Transverse colon (tissue), 4 donors: ENCODE results near the gene BEST3. TPM values are rescaled to one million over a fixed set of nuclear protein-coding genes. Genes with fewer than 3 reads are reported as not detected.

Source experiments
- DNase-seq: peaks from one replicate; pipeline ENCODE4 v3.0.0-alpha.2; 2019
- H3K27ac ChIP-seq, 4 donors: fragments of 200-600 bp; sonication (generic); 2 replicates each; pipeline ENCODE4 v1.5.1; 2016 to 2018; ENCODE audit warnings: inconsistent platforms in 4 of 4
- H3K27me3 ChIP-seq: fragments of 200-600 bp; sonication (generic); 2 replicates; pipeline ENCODE4 v1.5.1; 2017; ENCODE audit warnings: inconsistent platforms
- H3K36me3 ChIP-seq, 4 donors: fragments of 200-600 bp; sonication (generic); 2 replicates each; pipeline ENCODE4 v1.5.1; 2017 to 2019; ENCODE audit warnings: inconsistent platforms in 4 of 4
- H3K4me1 ChIP-seq, 4 donors: fragments of 200-600 bp; sonication (generic); 2 replicates each; pipeline ENCODE4 v1.5.1; 2017 to 2020; ENCODE audit warnings: inconsistent platforms in 4 of 4
- H3K4me3 ChIP-seq, 4 donors: fragments of 200-600 bp; sonication (generic); 1 replicate in 1 of 4; 2 replicates in 3 of 4; pipeline versions ENCODE4 v1.5.1 to v1.6.1; 2017 to 2019; ENCODE audit warnings: inconsistent platforms in 4 of 4
- H3K9me3 ChIP-seq, 2 donors: fragments of 200-600 bp; sonication (generic); 2 replicates each; pipeline ENCODE4 v1.5.1; 2017 to 2019; ENCODE audit warnings: inconsistent platforms in 2 of 2
- CTCF ChIP-seq, 5 experiments: fragments of 200-600 bp in 3 of 5; fragments of 450-650 bp in 2 of 5; sonication (generic) in 3 of 5; IDR thresholded peaks; 1 replicate in 2 of 5; 2 replicates in 3 of 5; pipeline ENCODE4 v1.5.1; 2016 to 2017; ENCODE audit warnings: antibody characterized with exemption in 5 of 5, inconsistent platforms in 3 of 5, mild to moderate bottlenecking in 2 of 5, moderate library complexity in 1 of 5
- EP300 ChIP-seq: sonication (generic); formaldehyde crosslinking; IDR thresholded peaks from one replicate; pipeline ENCODE4 v1.6.1; 2017; ENCODE audit warnings: antibody characterized with exemption, low read depth
- POLR2A ChIP-seq: fragments of 450-650 bp; IDR thresholded peaks from one replicate; pipeline ENCODE4 v1.6.1; 2016; ENCODE audit warnings: antibody characterized with exemption, mild to moderate bottlenecking, moderate library complexity
- POLR2AphosphoS5 ChIP-seq, 3 donors: sonication (generic); formaldehyde crosslinking; IDR thresholded peaks; one replicate each; pipeline ENCODE4 v1.6.1; 2016; ENCODE audit warnings: antibody characterized with exemption in 3 of 3
- WGBS, 2 donors: methylation state at CpG; one replicate each; pipeline ENCODE4 v1.1.5; 2018; ENCODE audit warnings: low coverage in 1 of 2; 5-methylcytosine and 5-hydroxymethylcytosine counted together
- in situ Hi-C, 4 donors: fragments of 200-750 bp; cut with MboI; loops; one replicate each; pipeline versions ENCODE4 v1.15.0 to v1.15.1; 2017; ENCODE audit warnings: low sequenced_read_pairs in 3 of 4, low pct_ligation_motif_present in 1 of 4, low pct_unique_long_range_greater_than_20kb in 1 of 4
- intact Hi-C: fragments of 100-400 bp; cut with DNase I; formaldehyde crosslinking; loops from one replicate; pipeline ENCODE4 v1.15.1; 2023; ENCODE audit warnings: low total_unique reads
- total RNA-seq, 4 donors: library from RNA; depleted of rRNA; stranded (reverse); fragments of >200 nt; gene quantifications; one replicate each; pipeline ENCODE4 v1.1.0, GENCODE V29; 2016

BEST3 gene
- total RNA-seq, 4 donors from 2014 or later = not detected

DNA sequence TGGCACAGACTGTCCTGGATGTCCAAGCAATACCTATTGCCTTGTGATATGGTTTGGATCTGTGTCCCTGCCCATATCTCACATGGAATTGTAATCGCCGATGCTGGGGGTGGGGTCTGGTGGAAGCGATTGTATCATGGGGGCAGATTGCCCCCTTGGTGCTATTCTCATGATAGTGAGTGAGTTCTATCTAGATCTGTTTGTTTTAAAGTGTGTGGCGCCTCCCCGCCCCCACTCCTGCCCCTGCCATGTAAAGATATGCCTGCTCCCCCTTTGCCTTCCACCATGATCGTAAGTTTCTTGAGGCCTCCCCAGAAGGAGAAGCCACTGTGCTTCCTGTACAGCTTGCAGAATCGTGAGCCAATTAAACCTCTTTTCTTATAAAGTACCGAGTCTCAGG lies 71.6 kb downstream of the BEST3 start:
- no peak overlapping the region for H3K4me3 ChIP-seq
- TF ChIP-seq POLR2AphosphoS5 (IDR thresholded peaks at IDR 0.05) = no peak
- no peak for TF ChIP-seq CTCF (IDR thresholded peaks at IDR 0.05)
- no peak for TF ChIP-seq EP300
- TF ChIP-seq POLR2A = no peak
- no peaks in the 10 kb centered on the region for H3K36me3 ChIP-seq
- in situ Hi-C loops (no loop called here), intact Hi-C loops (no loop called here)
- no peaks in the 10 kb centered on the region for H3K27me3 ChIP-seq
- H3K4me1 ChIP-seq = no peaks in the 10 kb centered on the region
- no peak for DNase-seq
- H3K9me3 ChIP-seq = no peaks in the 10 kb centered on the region
- WGBS, 2 donors = 69 to 87% methylated on average over 5 to 8 of the region's 8 CpGs
- H3K27ac ChIP-seq = no peak overlapping the region

- Histone ChIP-seq H3K36me3 (no peaks in the 10 kb centered on the region), H3K9me3 (no peaks in the 10 kb centered on the region), H3K27me3 (no peaks in the 10 kb centered on the region), H3K4me1 (no peaks in the 10 kb centered on the region), H3K27ac (no peak overlapping the region), H3K4me3 (no peak overlapping the region)
- 92% methylated on average over 13 of the region's 13 CpGs; no CpG with 5 or more reads in 1 of the 2 donors for WGBS, 2 donors
- DNase-seq = no peak
- no peak for TF ChIP-seq CTCF (IDR thresholded peaks at IDR 0.05)
- TF ChIP-seq POLR2AphosphoS5 (IDR thresholded peaks at IDR 0.05) = no peak
- TF ChIP-seq POLR2A = no peak
- no peak for TF ChIP-seq EP300
- in situ Hi-C loops = no loop called here
- intact Hi-C loops = no loop called here
Observed at GRCh38 chr12:69623970-69624369, 75.1 kb downstream of the BEST3 start.

DNA sequence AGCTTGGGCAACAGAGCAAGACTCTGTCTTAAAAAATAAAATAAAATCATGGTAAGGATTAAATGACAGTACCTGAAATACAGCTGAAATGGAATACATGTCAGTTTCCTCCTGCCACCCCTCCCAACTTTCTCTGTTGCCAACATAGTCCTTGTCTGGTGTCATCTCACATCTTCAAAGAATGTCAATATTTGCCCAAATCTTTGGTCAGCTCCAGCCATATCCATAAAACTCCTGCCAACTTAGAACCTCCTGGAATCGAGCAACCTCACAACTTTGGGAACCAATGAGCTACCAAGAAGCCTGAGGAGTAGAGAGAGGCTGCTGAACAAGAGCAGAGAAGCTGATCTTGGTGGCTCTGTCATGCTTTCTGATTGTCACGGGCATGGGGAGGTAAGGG lies 77.6 kb downstream of the BEST3 start:
- WGBS, 2 donors = 20 to 64% methylated on average over 1 to 2 of the region's 2 CpGs
- intact Hi-C loops = no loop called here
- H3K4me3 ChIP-seq = no peak overlapping the region
- H3K9me3 ChIP-seq = no peaks in the 10 kb centered on the region
- no peak for DNase-seq
- no peaks in the 10 kb centered on the region for H3K4me1 ChIP-seq
- no peaks in the 10 kb centered on the region for H3K36me3 ChIP-seq
- H3K27ac ChIP-seq = no peak overlapping the region
- peaks cover 4% of the 10 kb centered on the region for H3K27me3 ChIP-seq
- in situ Hi-C loops = no loop called here
- TF ChIP-seq POLR2AphosphoS5 (IDR thresholded peaks at IDR 0.05) = no peak
- no peak for TF ChIP-seq CTCF (IDR thresholded peaks at IDR 0.05)
- no peak for TF ChIP-seq EP300
- TF ChIP-seq POLR2A = no peak

DNA sequence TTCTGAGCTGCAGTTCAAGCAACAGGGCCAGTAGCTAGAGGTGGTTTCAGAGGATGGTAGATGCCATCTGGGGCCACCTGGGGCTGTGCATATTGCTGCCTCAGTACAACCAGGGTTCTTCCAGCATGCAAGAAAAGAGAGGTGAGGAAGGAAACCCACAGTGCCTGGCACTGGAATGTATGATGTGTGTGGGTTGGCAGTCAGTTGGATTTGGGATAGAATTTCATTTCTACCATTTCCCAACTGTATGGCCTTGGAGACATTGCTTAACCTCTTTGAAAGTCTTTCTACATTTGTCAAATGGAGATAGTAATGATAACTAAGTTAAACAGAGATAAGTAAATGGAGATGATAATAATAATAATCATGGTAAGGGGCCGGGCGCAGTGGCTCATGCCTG lies 78.2 kb downstream of the BEST3 start:
- Histone ChIP-seq H3K27ac (no peak overlapping the region), H3K36me3 (no peaks in the 10 kb centered on the region), H3K27me3 (peaks cover 4% of the 10 kb centered on the region), H3K4me3 (no peak overlapping the region), H3K9me3 (no peaks in the 10 kb centered on the region), H3K4me1 (no peaks in the 10 kb centered on the region)
- intact Hi-C loops (no loop called here), in situ Hi-C loops (no loop called here)
- WGBS, 2 donors = 89 to 90% methylated on average over 2 of the region's 2 CpGs
- no peak for DNase-seq
- TF ChIP-seq EP300 (no peak), POLR2A (no peak), POLR2AphosphoS5 (IDR thresholded peaks at IDR 0.05) (no peak), CTCF (IDR thresholded peaks at IDR 0.05) (no peak)
